ENCODE data around the gene HHAT. TPM values are rescaled to one million over a fixed set of nuclear protein-coding genes. Genes with fewer than 3 reads are reported as not detected.

Gene HHAT
- total and polyA plus RNA-seq, 2 donors (not counting 3 experiments of a cell fraction or from before 2014, with no cell fraction given) = 2.4 to 4.3 TPM

DNA sequence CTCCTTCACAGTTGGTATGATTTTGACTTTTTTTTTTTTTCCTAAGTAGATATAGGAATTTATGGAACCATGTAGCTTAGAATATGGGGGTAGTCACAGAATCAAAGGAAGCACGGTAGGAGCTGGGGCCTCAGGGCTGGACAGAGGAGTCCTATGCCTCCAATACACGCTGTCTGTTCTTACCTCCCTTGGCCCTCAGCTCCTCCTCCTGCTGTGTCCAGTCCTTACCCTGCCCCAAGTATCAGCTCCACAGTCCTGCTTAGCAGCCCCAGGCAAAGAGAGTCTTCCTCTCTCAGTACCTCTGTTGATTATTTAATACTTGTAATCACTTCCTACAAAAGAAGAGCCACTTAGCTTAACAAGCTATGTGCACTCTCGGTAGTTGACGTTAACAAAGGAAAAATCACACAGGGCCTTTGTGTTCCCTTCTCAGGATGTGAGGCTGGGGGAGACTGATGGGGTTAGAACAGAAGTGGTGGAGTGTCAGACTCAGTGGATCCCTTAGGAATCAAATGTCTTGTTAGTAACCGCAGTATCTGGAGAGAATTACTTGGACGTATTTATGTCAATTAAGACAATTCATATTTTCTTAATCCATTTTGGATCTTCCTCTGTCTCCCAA is 292.3 kb downstream of the HHAT start:
- dilution Hi-C loops (cut with MboI; ENCODE audit: extremely low pct_ligation_motif_present, low sequenced_read_pairs) = no loop called here

DNA sequence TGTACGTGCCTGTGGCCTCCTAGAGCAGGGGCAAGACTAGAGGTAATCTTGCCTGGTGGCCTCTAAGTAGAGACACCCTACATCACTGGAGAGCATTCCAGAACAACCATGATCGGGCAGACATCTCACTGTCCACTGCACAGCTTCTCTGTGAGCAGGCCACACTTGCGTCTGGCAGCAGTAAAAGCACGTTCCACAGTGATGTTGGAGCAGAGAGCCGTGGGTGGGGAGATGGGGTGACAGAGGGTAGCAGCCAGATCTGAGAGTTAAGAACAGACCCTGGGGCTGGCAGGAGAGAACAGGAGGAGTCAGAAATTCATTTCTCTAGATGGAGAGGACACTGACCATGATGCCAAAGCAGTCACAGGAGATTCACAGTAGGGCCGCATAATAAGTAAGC is 293.0 kb downstream of the HHAT start:
- intact Hi-C loops (cut with micrococcal nuclease) (no loop called here), dilution Hi-C loops (cut with MboI; ENCODE audit: extremely low pct_ligation_motif_present, low sequenced_read_pairs) (no loop called here)
- Histone ChIP-seq H3K9me1 (replicated peaks; ENCODE audit: control insufficient read depth, extremely low read depth, insufficient read depth, low read length) (no peaks in the 10 kb centered on the region), H3K9me3 (replicated peaks; ENCODE audit: control insufficient read depth, insufficient read depth, low read length) (no peaks in the 10 kb centered on the region), H3K4me3 (replicated peaks in 1 of 3; ENCODE audit: insufficient read depth in 1 of 3, low read depth in 1 of 3, low read length in 3 of 3) (no peak overlapping the region), H3K27ac (ENCODE audit: insufficient read depth, low read depth, low read length) (no peak overlapping the region), H3K79me2 (ENCODE audit: control insufficient read depth, insufficient read depth, low read length) (no peaks in the 10 kb centered on the region), H3K4me2 (ENCODE audit: insufficient read depth, low read length) (no peak overlapping the region), H3K36me3 (ENCODE audit: control insufficient read depth in 2 of 2, extremely low read depth in 1 of 2, insufficient read depth in 2 of 2, low read length in 2 of 2) (no peaks in the 10 kb centered on the region), H3K27me3 (ENCODE audit: control insufficient read depth in 2 of 2, insufficient read depth in 2 of 2, low read length in 2 of 2) (no peaks in the 10 kb centered on the region), H3K4me1 (ENCODE audit: control insufficient read depth, extremely low read depth, insufficient read depth, low read length) (no peaks in the 10 kb centered on the region), H4K20me1 (replicated peaks; ENCODE audit: control insufficient read depth, extremely low read depth, insufficient read depth, low read length) (no peaks in the 10 kb centered on the region), H3K9ac (replicated peaks; ENCODE audit: extremely low read depth, insufficient read depth, low read length) (no peak overlapping the region), H2AFZ (ENCODE audit: low read depth, low read length) (no peak overlapping the region)
- ChIA-PET CTCF (no interaction called here), POLR2A (no interaction called here)
- FAIRE-seq = no peak
- DNase-seq (ENCODE audit: low read depth, low spot score) = no peak
- TF ChIP-seq GATA2 (IDR thresholded peaks at IDR 0.05; ENCODE audit: insufficient read depth, insufficient read length, low read depth, low read length) (no peak), MYC (IDR thresholded peaks at IDR 0.05; ENCODE audit: low read depth, low read length) (no peak), JUN (IDR thresholded peaks at IDR 0.05; ENCODE audit: borderline replicate concordance, insufficient read depth, insufficient read length, low read depth) (no peak), FOS (IDR thresholded peaks at IDR 0.05; ENCODE audit: borderline replicate concordance, insufficient read depth, low read length) (no peak), EZH2 (IDR thresholded peaks at IDR 0.05; ENCODE audit: borderline replicate concordance, low read depth, low read length, severe bottlenecking) (no peak), POLR2AphosphoS5 (IDR thresholded peaks at IDR 0.05; ENCODE audit: insufficient read depth, low read depth, low read length) (no peak), POLR2A (IDR thresholded peaks at IDR 0.05; ENCODE audit: low read depth, low read length) (no peak)
- TF ChIP-seq, protein P1, sequence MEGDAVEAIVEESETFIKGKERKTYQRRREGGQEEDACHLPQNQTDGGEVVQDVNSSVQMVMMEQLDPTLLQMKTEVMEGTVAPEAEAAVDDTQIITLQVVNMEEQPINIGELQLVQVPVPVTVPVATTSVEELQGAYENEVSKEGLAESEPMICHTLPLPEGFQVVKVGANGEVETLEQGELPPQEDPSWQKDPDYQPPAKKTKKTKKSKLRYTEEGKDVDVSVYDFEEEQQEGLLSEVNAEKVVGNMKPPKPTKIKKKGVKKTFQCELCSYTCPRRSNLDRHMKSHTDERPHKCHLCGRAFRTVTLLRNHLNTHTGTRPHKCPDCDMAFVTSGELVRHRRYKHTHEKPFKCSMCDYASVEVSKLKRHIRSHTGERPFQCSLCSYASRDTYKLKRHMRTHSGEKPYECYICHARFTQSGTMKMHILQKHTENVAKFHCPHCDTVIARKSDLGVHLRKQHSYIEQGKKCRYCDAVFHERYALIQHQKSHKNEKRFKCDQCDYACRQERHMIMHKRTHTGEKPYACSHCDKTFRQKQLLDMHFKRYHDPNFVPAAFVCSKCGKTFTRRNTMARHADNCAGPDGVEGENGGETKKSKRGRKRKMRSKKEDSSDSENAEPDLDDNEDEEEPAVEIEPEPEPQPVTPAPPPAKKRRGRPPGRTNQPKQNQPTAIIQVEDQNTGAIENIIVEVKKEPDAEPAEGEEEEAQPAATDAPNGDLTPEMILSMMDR (IDR thresholded peaks at IDR 0.05; ENCODE audit: extremely low read depth in 1 of 2, insufficient read depth in 1 of 2, low read depth in 1 of 2, low read length in 2 of 2) = no peak
- TF ChIP-seq, protein P2, sequence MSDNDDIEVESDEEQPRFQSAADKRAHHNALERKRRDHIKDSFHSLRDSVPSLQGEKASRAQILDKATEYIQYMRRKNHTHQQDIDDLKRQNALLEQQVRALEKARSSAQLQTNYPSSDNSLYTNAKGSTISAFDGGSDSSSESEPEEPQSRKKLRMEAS (IDR thresholded peaks at IDR 0.05; ENCODE audit: insufficient read depth, insufficient read length) = no peak
- no TSS peak for BruUV-seq (replicated peaks)

More for the DNA sequence above, 292.3 kb downstream of the HHAT start:
- Histone ChIP-seq H3K27ac (ENCODE audit: insufficient read depth, low read depth, low read length) (no peak overlapping the region), H3K36me3 (ENCODE audit: control insufficient read depth in 2 of 2, extremely low read depth in 1 of 2, insufficient read depth in 2 of 2, low read length in 2 of 2) (no peaks in the 10 kb centered on the region), H3K4me1 (ENCODE audit: control insufficient read depth, extremely low read depth, insufficient read depth, low read length) (no peaks in the 10 kb centered on the region), H3K9me3 (replicated peaks; ENCODE audit: control insufficient read depth, insufficient read depth, low read length) (no peaks in the 10 kb centered on the region), H2AFZ (ENCODE audit: low read depth, low read length) (no peak overlapping the region), H3K4me3 (replicated peaks in 1 of 3; ENCODE audit: insufficient read depth in 1 of 3, low read depth in 1 of 3, low read length in 3 of 3) (no peak overlapping the region), H3K79me2 (ENCODE audit: control insufficient read depth, insufficient read depth, low read length) (no peaks in the 10 kb centered on the region), H4K20me1 (replicated peaks; ENCODE audit: control insufficient read depth, extremely low read depth, insufficient read depth, low read length) (no peaks in the 10 kb centered on the region), H3K4me2 (ENCODE audit: insufficient read depth, low read length) (no peak overlapping the region), H3K27me3 (ENCODE audit: control insufficient read depth in 2 of 2, insufficient read depth in 2 of 2, low read length in 2 of 2) (no peaks in the 10 kb centered on the region), H3K9ac (replicated peaks; ENCODE audit: extremely low read depth, insufficient read depth, low read length) (no peak overlapping the region), H3K9me1 (replicated peaks; ENCODE audit: control insufficient read depth, extremely low read depth, insufficient read depth, low read length) (no peaks in the 10 kb centered on the region)
- ChIA-PET CTCF (no interaction called here), POLR2A (no interaction called here)
- BruUV-seq (replicated peaks) = no TSS peak
- DNase-seq (ENCODE audit: low read depth, low spot score) (no peak), FAIRE-seq (no peak)
- intact Hi-C loops (cut with micrococcal nuclease) = no loop called here
- no peak for TF ChIP-seq FOS (IDR thresholded peaks at IDR 0.05; ENCODE audit: borderline replicate concordance, insufficient read depth, low read length)
